ENCODE measurements around the gene GALNT2. TPM values are rescaled to one million over a fixed set of nuclear protein-coding genes. Genes with fewer than 3 reads are reported as not detected.

The GALNT2 gene
- total and polyA plus RNA-seq, 4 experiments from 2014 or later, result 11.5 to 20.9 (median 15.8) TPM

- Histone ChIP-seq H3K4me1 (ENCODE audit: insufficient read depth, low read length) (no peaks in the 10 kb centered on the region), H3K9me3 (ENCODE audit: control insufficient read depth in 1 of 2, low read length in 2 of 2) (no peaks in the 10 kb centered on the region), H3K27ac (ENCODE audit: low read depth, low read length) (no peak overlapping the region), H3K36me3 (ENCODE audit: insufficient read depth, low read length) (no peaks in the 10 kb centered on the region), H3K27me3 (ENCODE audit: insufficient read depth, low read length) (no peaks in the 10 kb centered on the region), H3K4me3 (ENCODE audit: low read length in 2 of 2) (no peak overlapping the region)
- DNase-seq, result no peak
- ChIA-PET CTCF (ENCODE audit: partially characterized antibody) (no interaction called here), POLR2A (ENCODE audit: partially characterized antibody) (no interaction called here)
- intact Hi-C loops (cut with micrococcal nuclease), result no loop called here
- H3K4me3 Mint-ChIP-seq, result no peak overlapping the region
- H3K36me3 Mint-ChIP-seq, result peaks cover 4 to 11% of the 10 kb centered on the region in 2 donors
- H3K27me3 Mint-ChIP-seq, result no peaks in the 10 kb centered on the region
- no peak overlapping the region for H3K27ac Mint-ChIP-seq
- H3K4me1 Mint-ChIP-seq, result peaks cover 0 to 4% (median 1%) of the 10 kb centered on the region in 4 donors
- no peaks in the 10 kb centered on the region for H3K9me3 Mint-ChIP-seq
Measured at GRCh38 chr1:230196077-230196476, 129.0 kb downstream of the GALNT2 start.

- no peaks in the 10 kb centered on the region for H3K27me3 Mint-ChIP-seq
- intact Hi-C loops (cut with micrococcal nuclease), result no loop called here
- ChIA-PET POLR2A (ENCODE audit: partially characterized antibody) (no interaction called here), CTCF (ENCODE audit: partially characterized antibody) (no interaction called here)
- no peak for DNase-seq
- no peak overlapping the region for H3K27ac ChIP-seq (ENCODE audit: low read depth, low read length)
- H3K4me1 Mint-ChIP-seq, result peaks cover 0 to 3% (median 1%) of the 10 kb centered on the region in 4 donors
- no peaks in the 10 kb centered on the region for H3K4me1 ChIP-seq (ENCODE audit: insufficient read depth, low read length)
- no peak overlapping the region for H3K4me3 ChIP-seq (ENCODE audit: low read length in 2 of 2)
- H3K27me3 ChIP-seq (ENCODE audit: insufficient read depth, low read length), result no peaks in the 10 kb centered on the region
- peaks cover 9 to 13% of the 10 kb centered on the region in 2 donors for H3K36me3 Mint-ChIP-seq
- peaks cover 2% of the 10 kb centered on the region for H3K36me3 ChIP-seq (ENCODE audit: insufficient read depth, low read length)
- no peak overlapping the region for H3K4me3 Mint-ChIP-seq
- H3K9me3 ChIP-seq (ENCODE audit: control insufficient read depth in 1 of 2, low read length in 2 of 2), result no peaks in the 10 kb centered on the region
- H3K9me3 Mint-ChIP-seq, result no peaks in the 10 kb centered on the region
- H3K27ac Mint-ChIP-seq, result peak overlapping the region in 1 of 7 donors; percentile 64
Measured at GRCh38 chr1:230197644-230198567, 130.9 kb downstream of the GALNT2 start.

DNA sequence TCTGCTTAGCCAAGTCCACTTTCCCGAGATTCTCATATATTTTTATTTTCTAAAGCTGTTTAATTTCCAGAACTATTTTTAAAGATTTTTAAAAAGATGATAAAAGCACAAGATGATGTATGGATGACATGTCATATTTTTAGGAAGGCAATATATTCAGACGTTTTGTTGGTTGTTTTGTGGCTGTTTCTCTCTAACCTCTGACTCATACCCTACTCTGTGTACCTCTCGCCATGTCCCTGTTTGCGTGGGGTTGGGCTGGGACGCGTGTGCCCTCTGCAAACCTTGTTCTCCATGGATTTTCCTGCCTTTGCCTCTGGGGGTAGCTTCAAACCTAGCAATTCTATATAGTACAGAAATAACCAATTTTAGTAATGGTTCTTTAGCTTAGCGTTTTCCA lies 132.0 kb downstream of the GALNT2 start:
- intact Hi-C loops (cut with micrococcal nuclease), result no loop called here
- no peak for DNase-seq
- peaks cover 3% of the 10 kb centered on the region for H3K36me3 ChIP-seq (ENCODE audit: insufficient read depth, low read length)
- H3K27me3 ChIP-seq (ENCODE audit: insufficient read depth, low read length), result no peaks in the 10 kb centered on the region
- no peak overlapping the region for H3K4me3 ChIP-seq (ENCODE audit: low read length in 2 of 2)
- H3K4me1 ChIP-seq (ENCODE audit: insufficient read depth, low read length), result no peaks in the 10 kb centered on the region
- POLR2A ChIA-PET (ENCODE audit: partially characterized antibody), result no interaction called here
- Mint-ChIP-seq H3K27me3 (no peaks in the 10 kb centered on the region), H3K27ac (peak overlapping the region in 2 of 7 donors; percentile 20 to 59), H3K9me3 (no peaks in the 10 kb centered on the region), H3K4me1 (peaks cover 0 to 3% (median 1%) of the 10 kb centered on the region in 4 donors), H3K4me3 (no peak overlapping the region), H3K36me3 (peaks cover 14 to 21% of the 10 kb centered on the region in 2 donors)
- CTCF ChIA-PET (ENCODE audit: partially characterized antibody), result no interaction called here
- no peaks in the 10 kb centered on the region for H3K9me3 ChIP-seq (ENCODE audit: control insufficient read depth in 1 of 2, low read length in 2 of 2)
- no peak overlapping the region for H3K27ac ChIP-seq (ENCODE audit: low read depth, low read length)

- peaks cover 3% of the 10 kb centered on the region for H3K36me3 ChIP-seq (ENCODE audit: insufficient read depth, low read length)
- H3K4me3 ChIP-seq (ENCODE audit: low read length in 2 of 2), result no peak overlapping the region
- no peaks in the 10 kb centered on the region for H3K9me3 ChIP-seq (ENCODE audit: control insufficient read depth in 1 of 2, low read length in 2 of 2)
- no peaks in the 10 kb centered on the region for H3K27me3 Mint-ChIP-seq
- DNase-seq, result no peak
- no peak overlapping the region for H3K27ac Mint-ChIP-seq
- intact Hi-C loops (cut with micrococcal nuclease), result no loop called here
- no peak overlapping the region for H3K27ac ChIP-seq (ENCODE audit: low read depth, low read length)
- ChIA-PET POLR2A (ENCODE audit: partially characterized antibody) (no interaction called here), CTCF (ENCODE audit: partially characterized antibody) (no interaction called here)
- no peaks in the 10 kb centered on the region for H3K4me1 ChIP-seq (ENCODE audit: insufficient read depth, low read length)
- peaks cover 15 to 26% of the 10 kb centered on the region in 2 donors for H3K36me3 Mint-ChIP-seq
- no peaks in the 10 kb centered on the region for H3K27me3 ChIP-seq (ENCODE audit: insufficient read depth, low read length)
- H3K4me3 Mint-ChIP-seq, result no peak overlapping the region
- peaks cover 0 to 3% (median 1%) of the 10 kb centered on the region in 4 donors for H3K4me1 Mint-ChIP-seq
- H3K9me3 Mint-ChIP-seq, result no peaks in the 10 kb centered on the region
Measured at GRCh38 chr1:230199554-230199953, 132.5 kb downstream of the GALNT2 start.

- Mint-ChIP-seq H3K9me3 (no peaks in the 10 kb centered on the region), H3K27me3 (no peaks in the 10 kb centered on the region), H3K4me3 (no peak overlapping the region), H3K4me1 (peaks cover 0 to 3% (median under 1%) of the 10 kb centered on the region in 4 donors), H3K36me3 (peaks cover 21 to 34% of the 10 kb centered on the region in 2 donors), H3K27ac (no peak overlapping the region)
- Histone ChIP-seq H3K36me3 (ENCODE audit: insufficient read depth, low read length) (peaks cover 3% of the 10 kb centered on the region), H3K4me3 (ENCODE audit: low read length in 2 of 2) (no peak overlapping the region), H3K27ac (ENCODE audit: low read depth, low read length) (no peak overlapping the region), H3K27me3 (ENCODE audit: insufficient read depth, low read length) (no peaks in the 10 kb centered on the region), H3K9me3 (ENCODE audit: control insufficient read depth in 1 of 2, low read length in 2 of 2) (no peaks in the 10 kb centered on the region), H3K4me1 (ENCODE audit: insufficient read depth, low read length) (no peaks in the 10 kb centered on the region)
- no peak for DNase-seq
- ChIA-PET POLR2A (ENCODE audit: partially characterized antibody) (no interaction called here), CTCF (ENCODE audit: partially characterized antibody) (no interaction called here)
- intact Hi-C loops (cut with micrococcal nuclease), result no loop called here
Measured at GRCh38 chr1:230200276-230200675, 133.2 kb downstream of the GALNT2 start.

- Histone ChIP-seq H3K4me1 (ENCODE audit: insufficient read depth, low read length) (no peaks in the 10 kb centered on the region), H3K27ac (ENCODE audit: low read depth, low read length) (no peak overlapping the region), H3K9me3 (ENCODE audit: control insufficient read depth in 1 of 2, low read length in 2 of 2) (no peaks in the 10 kb centered on the region), H3K36me3 (ENCODE audit: insufficient read depth, low read length) (peaks cover 3% of the 10 kb centered on the region), H3K4me3 (ENCODE audit: low read length in 2 of 2) (no peak overlapping the region), H3K27me3 (ENCODE audit: insufficient read depth, low read length) (no peaks in the 10 kb centered on the region)
- Mint-ChIP-seq H3K27me3 (no peaks in the 10 kb centered on the region), H3K4me1 (peaks cover 0 to 3% (median under 1%) of the 10 kb centered on the region in 4 donors), H3K9me3 (no peaks in the 10 kb centered on the region), H3K27ac (no peak overlapping the region), H3K4me3 (no peak overlapping the region), H3K36me3 (peaks cover 25 to 42% of the 10 kb centered on the region in 2 donors)
- ChIA-PET POLR2A (ENCODE audit: partially characterized antibody) (no interaction called here), CTCF (ENCODE audit: partially characterized antibody) (no interaction called here)
- intact Hi-C loops (cut with micrococcal nuclease), result no loop called here
- no peak for DNase-seq
Measured at GRCh38 chr1:230201445-230201844, 134.4 kb downstream of the GALNT2 start.

GRCh38 chr1:230204842-230205241 lies 137.8 kb downstream of the GALNT2 start:
- Histone ChIP-seq H3K27ac (ENCODE audit: low read depth, low read length) (no peak overlapping the region), H3K36me3 (ENCODE audit: insufficient read depth, low read length) (peaks cover 3% of the 10 kb centered on the region), H3K27me3 (ENCODE audit: insufficient read depth, low read length) (no peaks in the 10 kb centered on the region), H3K9me3 (ENCODE audit: control insufficient read depth in 1 of 2, low read length in 2 of 2) (no peaks in the 10 kb centered on the region), H3K4me3 (ENCODE audit: low read length in 2 of 2) (no peak overlapping the region), H3K4me1 (ENCODE audit: insufficient read depth, low read length) (peaks cover 11% of the 10 kb centered on the region)
- no peak for DNase-seq
- Mint-ChIP-seq H3K4me1 (peaks cover 13 to 20% (median 18%) of the 10 kb centered on the region in 4 donors), H3K27me3 (no peaks in the 10 kb centered on the region), H3K4me3 (no peak overlapping the region), H3K9me3 (no peaks in the 10 kb centered on the region), H3K36me3 (peaks cover 25 to 43% of the 10 kb centered on the region in 2 donors), H3K27ac (peak overlapping the region in 1 of 7 donors; percentile 39)
- intact Hi-C loops (cut with micrococcal nuclease), result no loop called here
- ChIA-PET CTCF (ENCODE audit: partially characterized antibody) (interaction anchor here (1.3 to 1.6 kb wide), 2 partner anchors 9 to 16 kb away, joined by 4 read pairs; no protein-coding TSS in a partner anchor), POLR2A (ENCODE audit: partially characterized antibody) (no interaction called here)

Data from CD4-positive, alpha-beta memory T cell (primary cell).